K562 (cell line): Measurements from ENCODE around the gene NUP98. TPM values are rescaled to one million over a fixed set of nuclear protein-coding genes. Genes with fewer than 3 reads are reported as not detected.

ENCODE experiments used
- ATAC-seq: fragments of 200-7000 bp; cut with Tn5 transposase; 3 replicates; pipeline ENCODE4 v1.9.1; 2020; ENCODE audit warnings: moderate library complexity
- BruUV-seq: library from RNA; stranded (reverse); fragments of 400-500 nt; replicated peaks from 2 replicates; lab custom pipeline; 2021; lab: Mats Ljungman, UMichigan
- CTCF ChIA-PET: fragments of 300-600 bp; formaldehyde crosslinking; extraction: SDS; loops from one replicate; lab custom pipeline; 2021; ENCODE audit warnings: low intra/inter-chr PET ratio; lab: Yijun Ruan, JAX
- POLR2A ChIA-PET: fragments of 300-600, 350-650 bp; sonication (Branson Sonifier 250); formaldehyde crosslinking; extraction: SDS; loops from one replicate; lab custom pipeline; 2021; ENCODE audit warnings: antibody characterized with exemption, inconsistent platforms; lab: Yijun Ruan, JAX
- DNase-seq, 4 experiments: peaks; one replicate each; pipeline versions ENCODE4 v3.0.0 to v3.0.0-alpha.2; 2011 to 2018; ENCODE audit warnings: low spot score in 3 of 4, mixed read lengths in 3 of 4; ENCODE audit errors: extremely low read depth in 1 of 4
- FAIRE-seq: peaks from 2 replicates; lab custom pipeline; 2011; peaks lifted over from hg19 to GRCh38; lab: Jason Lieb, UNC
- H2AFZ ChIP-seq: 2 replicates; pipeline ENCODE4 v1.6.0; 2011; ENCODE audit warnings: low read depth, low read length, control low read depth, inconsistent platforms
- H3K27ac ChIP-seq: fragments of 200-600 bp; 3 replicates; pipeline ENCODE4 v1.8.0; 2011; ENCODE audit warnings: low read depth, mild to moderate bottlenecking, control low read depth, inconsistent platforms, low read length, moderate library complexity, mixed read lengths; ENCODE audit errors: extremely low read depth
- H3K27me3 ChIP-seq, 2 experiments: fragments of 300-600 bp in 1 of 2; 2 replicates in 1 of 2; 3 replicates in 1 of 2; pipeline versions ENCODE4 v1.6.0 to v1.8.0; 2011; ENCODE audit warnings: inconsistent platforms in 2 of 2, low read length in 2 of 2, mild to moderate bottlenecking in 1 of 2, mixed read lengths in 1 of 2, moderate library complexity in 1 of 2; ENCODE audit not compliant: control insufficient read depth in 2 of 2, insufficient read depth in 2 of 2
- H3K36me3 ChIP-seq: fragments of 300-600 bp; 3 replicates; pipeline ENCODE4 v1.8.0; 2011; ENCODE audit warnings: mild to moderate bottlenecking, low read length, inconsistent platforms; ENCODE audit not compliant: control insufficient read depth, insufficient read depth
- H3K4me1 ChIP-seq, 2 experiments: fragments of 200-600 bp in 1 of 2; replicated peaks in 1 of 2; 2 replicates in 1 of 2; 3 replicates in 1 of 2; pipeline versions ENCODE4 v1.5.1 to v1.8.0; 2011; ENCODE audit warnings: inconsistent platforms in 2 of 2, low read length in 2 of 2, mild to moderate bottlenecking in 1 of 2, mixed read lengths in 1 of 2, moderate library complexity in 1 of 2; ENCODE audit not compliant: control insufficient read depth in 2 of 2, insufficient read depth in 2 of 2
- H3K4me2 ChIP-seq: 2 replicates; pipeline ENCODE4 v1.6.1; 2011; ENCODE audit warnings: low read length, control low read depth, inconsistent platforms, mixed read lengths; ENCODE audit not compliant: insufficient read depth
- H3K4me3 ChIP-seq: fragments of 200-600 bp; sonication (generic), shearing (Covaris generic); 2 replicates; pipeline ENCODE4 v1.5.1; 2016; ENCODE audit warnings: control low read depth, inconsistent platforms
- H3K79me2 ChIP-seq: fragments of 200-600 bp; 3 replicates; pipeline ENCODE4 v1.8.0; 2011; ENCODE audit warnings: low read length, inconsistent platforms; ENCODE audit not compliant: control insufficient read depth, insufficient read depth
- H3K9ac ChIP-seq, 2 experiments: 2 replicates each; pipeline versions ENCODE4 v1.6.0 to v1.6.1; 2011; ENCODE audit warnings: low read depth in 2 of 2, low read length in 2 of 2, control low read depth in 1 of 2, inconsistent platforms in 1 of 2, mild to moderate bottlenecking in 1 of 2, mixed read lengths in 1 of 2; ENCODE audit not compliant: insufficient read depth in 1 of 2
- H3K9me1 ChIP-seq: one replicate; pipeline ENCODE4 v1.6.0; 2011; ENCODE audit warnings: inconsistent platforms, mild to moderate bottlenecking, low read length, moderate library complexity; ENCODE audit not compliant: control insufficient read depth, insufficient read depth
- H3K9me3 ChIP-seq: replicated peaks from 2 replicates; pipeline ENCODE4 v1.5.1; 2011; ENCODE audit warnings: low read depth, low read length, inconsistent platforms; ENCODE audit not compliant: control insufficient read depth, insufficient read depth
- H4K20me1 ChIP-seq: replicated peaks from 2 replicates; pipeline ENCODE4 v1.6.1; 2011; ENCODE audit warnings: low read length, inconsistent platforms, mixed read lengths; ENCODE audit not compliant: control insufficient read depth, insufficient read depth
- CHD1 ChIP-seq: fragments of 200-600 bp; sonication (generic); IDR thresholded peaks from one replicate; pipeline ENCODE4 v1.6.1; 2012; ENCODE audit warnings: mild to moderate bottlenecking, moderate library complexity, low read length, inconsistent platforms
- HNRNPH1 ChIP-seq: fragments of 200-400 bp; formaldehyde crosslinking; optimal IDR thresholded peaks from 2 replicates; pipeline ENCODE3; 2017; ENCODE audit warnings: low read depth, mild to moderate bottlenecking, low read length, moderate library complexity
- HSF4 ChIP-seq: fragments of 250-450 bp; sonication (Bioruptor Pico); IDR thresholded peaks from 2 replicates; pipeline ENCODE4 v2.1.2; 2022; ENCODE audit warnings: mild to moderate bottlenecking, moderate library complexity, borderline replicate concordance
- MYNN ChIP-seq, 2 experiments: sonication (generic); formaldehyde crosslinking in 1 of 2; IDR thresholded peaks; 2 replicates each; pipeline versions ENCODE4 v1.5.0 to v1.6.1; 2016 to 2020; ENCODE audit warnings: antibody characterized with exemption in 1 of 2, missing genetic modification reagents in 1 of 2
- NFRKB ChIP-seq: fragments of 450-650 bp; IDR thresholded peaks from 2 replicates; pipeline ENCODE4 v1.6.1; 2016; ENCODE audit warnings: low read depth
- SRF ChIP-seq, 2 experiments: fragments of 250-450, 450-650 bp in 1 of 2; sonication (Bioruptor Pico) in 1 of 2; sonication (generic) in 1 of 2; formaldehyde crosslinking; IDR thresholded peaks; 2 replicates each; pipeline versions ENCODE4 v1.5.0 to v1.5.1; 2020 to 2022; ENCODE audit warnings: mild to moderate bottlenecking in 1 of 2, missing genetic modification reagents in 1 of 2
- ZNF584 ChIP-seq: fragments of 200-800 bp; sonication (Bioruptor generic); IDR thresholded peaks from 2 replicates; pipeline ENCODE4 v1.6.1; 2016; ENCODE audit warnings: low read depth, mild to moderate bottlenecking, missing genetic modification characterization, missing compliant biosample characterization
- WGBS: fragments of 100-300 bp; shearing (Covaris generic); methylation state at CpG from one replicate; pipeline ENCODE4 v1.1.6; 2016; ENCODE audit warnings: low coverage, mixed read lengths; ENCODE audit not compliant: insufficient coverage; ENCODE audit errors: missing lambda C conversion rate; 5-methylcytosine and 5-hydroxymethylcytosine counted together
- in situ Hi-C: fragments of 300-500 bp; cut with MboI; formaldehyde crosslinking; loops from 4 replicates; pipeline ENCODE4 v1.15.0; 2018; ENCODE audit warnings: inconsistent platforms, mixed read lengths
- intact Hi-C: fragments of 100-400 bp; cut with micrococcal nuclease; formaldehyde crosslinking; loops from 2 replicates; pipeline ENCODE4 v1.14.2; 2022
- polyA plus RNA-seq, 8 experiments: library from polyadenylated mRNA; depleted of rRNA in 4 of 8; stranded (reverse) in 5 of 8; unstranded in 3 of 8; fragments of >200 nt; fragmentation: Nextera tagmentation in 2 of 8; fragmentation: Illumina TruSeq in 1 of 8; extraction: Ambion mirVana in 2 of 8; extraction: Trizol in 1 of 8; gene quantifications; 2 replicates each; pipeline versions ENCODE4 v1.2.1 to v1.2.3, GENCODE V29; 2011 to 2014; ENCODE audit warnings: inconsistent platforms in 1 of 8, missing spikeins in 1 of 8
- total RNA-seq, 7 experiments: library from RNA; depleted of rRNA in 6 of 7; stranded (reverse); fragments of >200 nt in 6 of 7; fragmentation: Illumina TruSeq in 2 of 7; extraction: Trizol in 2 of 7; gene quantifications; 2 replicates each; pipeline versions ENCODE4 v1.2.1 to v1.2.3, GENCODE V29; 2011 to 2021; ENCODE audit warnings: low replicate concordance in 1 of 7
- TF ChIP-seq, protein P1 (sequence below), 2 experiments: fragments of 450-650 bp in 1 of 2; sonication (generic) in 1 of 2; formaldehyde crosslinking; conservative IDR thresholded peaks; 2 replicates each; pipeline versions ENCODE4 v1.4.0 to v1.8.1; 2020 to 2022; ENCODE audit warnings: mild to moderate bottlenecking in 1 of 2, missing genetic modification reagents in 1 of 2

Gene NUP98
- total and polyA plus RNA-seq, 9 of the 15 experiments (the other 6 are each of a cell fraction or from before 2014, with no cell fraction given), result 45.1 to 196 (median 130) TPM

DNA sequence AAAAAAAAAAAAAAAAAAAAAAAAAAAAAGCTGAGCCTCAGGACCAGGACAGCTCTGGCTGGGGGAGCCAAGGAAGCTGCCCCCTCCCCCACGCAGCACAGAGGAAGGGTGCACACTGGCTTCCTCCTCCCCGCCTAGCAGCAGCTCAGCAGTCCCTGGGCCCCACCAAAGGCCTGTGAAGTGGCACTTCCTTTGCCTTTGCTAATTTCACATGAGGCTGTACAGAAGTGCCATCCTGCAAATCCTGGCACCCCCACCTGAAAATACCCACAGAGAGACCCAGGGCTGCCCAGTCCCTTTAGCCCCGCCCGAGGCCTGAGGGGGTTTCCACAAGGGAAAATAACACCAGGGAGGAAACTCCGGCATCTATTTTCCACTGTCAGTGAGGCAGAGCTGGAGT, 39.5 kb upstream of the NUP98 start (continued):
- TF ChIP-seq, protein P1, sequence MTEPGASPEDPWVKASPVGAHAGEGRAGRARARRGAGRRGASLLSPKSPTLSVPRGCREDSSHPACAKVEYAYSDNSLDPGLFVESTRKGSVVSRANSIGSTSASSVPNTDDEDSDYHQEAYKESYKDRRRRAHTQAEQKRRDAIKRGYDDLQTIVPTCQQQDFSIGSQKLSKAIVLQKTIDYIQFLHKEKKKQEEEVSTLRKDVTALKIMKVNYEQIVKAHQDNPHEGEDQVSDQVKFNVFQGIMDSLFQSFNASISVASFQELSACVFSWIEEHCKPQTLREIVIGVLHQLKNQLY (CRISPR knock-in tag; conservative IDR thresholded peaks at IDR 0.05), result no peak
- no peak for TF ChIP-seq SRF (CRISPR knock-in tag; IDR thresholded peaks at IDR 0.05)
- no peak for TF ChIP-seq ZNF584
- no peak for TF ChIP-seq HNRNPH1
- no peak for TF ChIP-seq MYNN (IDR thresholded peaks at IDR 0.05)
- TF ChIP-seq MYNN (CRISPR knock-in tag; IDR thresholded peaks at IDR 0.05), result no peak

DNA sequence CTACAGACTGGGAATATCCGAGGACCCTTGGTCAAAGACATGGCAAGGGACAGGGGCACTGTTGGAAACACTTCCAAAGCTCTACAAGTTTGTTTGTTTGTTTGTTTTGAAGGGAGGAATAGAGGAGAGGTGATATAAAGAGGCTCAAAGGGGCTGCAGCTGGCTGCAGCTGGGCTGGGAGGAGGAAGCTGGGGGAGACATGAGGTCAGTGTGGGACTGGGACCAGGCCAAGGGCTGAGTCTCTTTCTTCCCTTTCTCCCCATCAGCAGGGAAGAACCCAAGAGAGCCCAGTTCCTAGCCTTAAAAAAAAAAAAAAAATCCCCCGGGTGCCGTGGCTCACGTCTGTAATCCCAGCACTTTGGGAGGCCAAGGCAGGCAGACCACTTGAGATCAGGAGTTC, 38.4 kb upstream of the NUP98 start:
- FAIRE-seq (no peak), ATAC-seq (no peak), DNase-seq (no peak)
- peak overlapping the region; percentile 82 for H3K4me2 ChIP-seq
- H2AFZ ChIP-seq, result no peak overlapping the region
- peaks cover 57 to 77% of the 10 kb centered on the region in 2 experiments for H3K4me1 ChIP-seq
- TF ChIP-seq NFRKB (0 out of 2 replicates have a peak, but pooled peaks have one; percentile 30), CHD1 (peak; percentile 9), HSF4 (CRISPR knock-in tag) (no peak)
- H3K4me3 ChIP-seq, result peak overlapping the region; percentile 36; the same call in 1 of the 2 replicates
- CTCF ChIA-PET, result no interaction called here
- peaks cover 4% of the 10 kb centered on the region; the same call in 1 of the 2 replicates for H4K20me1 ChIP-seq
- no TSS peak for BruUV-seq
- peak overlapping the region; percentile 94 for H3K27ac ChIP-seq
- WGBS, result 3% methylated on average over 4 of the region's 4 CpGs
- in situ Hi-C loops (no loop called here), intact Hi-C loops (no loop called here)
- H3K9me3 ChIP-seq, result no peaks in the 10 kb centered on the region
- no peaks in the 10 kb centered on the region for H3K27me3 ChIP-seq
- peaks cover 100% of the 10 kb centered on the region for H3K79me2 ChIP-seq
- H3K36me3 ChIP-seq, result peaks cover 70% of the 10 kb centered on the region
- no peaks in the 10 kb centered on the region for H3K9me1 ChIP-seq
- H3K9ac ChIP-seq, result peak overlapping the region; percentile 76 to 81; a peak in 3 of 4 replicates
- POLR2A ChIA-PET, result interaction anchor here (0.6 to 2.7 kb wide), 6 partner anchors 8 to 91 kb away, joined by 3 to 18 read pairs (median 5); partner anchors contain the start of gene STIM1
